HL-60 (cell line): ENCODE measurements around the gene CRIM1.

Experiments used
- GABPA ChIP-seq: IDR thresholded peaks from 2 replicates; pipeline ENCODE4 v1.6.1; 2012; ENCODE audit warnings: low read depth
- SPI1 ChIP-seq: IDR thresholded peaks from 2 replicates; pipeline ENCODE4 v1.6.1; 2012; ENCODE audit warnings: low read depth, mild to moderate bottlenecking, borderline replicate concordance
- TF ChIP-seq, protein P1 (sequence below): IDR thresholded peaks from one replicate; pipeline ENCODE4 v1.5.1; 2011; ENCODE audit warnings: low read length, control low read depth, inconsistent platforms; ENCODE audit not compliant: insufficient read depth

- TF ChIP-seq, protein P1, sequence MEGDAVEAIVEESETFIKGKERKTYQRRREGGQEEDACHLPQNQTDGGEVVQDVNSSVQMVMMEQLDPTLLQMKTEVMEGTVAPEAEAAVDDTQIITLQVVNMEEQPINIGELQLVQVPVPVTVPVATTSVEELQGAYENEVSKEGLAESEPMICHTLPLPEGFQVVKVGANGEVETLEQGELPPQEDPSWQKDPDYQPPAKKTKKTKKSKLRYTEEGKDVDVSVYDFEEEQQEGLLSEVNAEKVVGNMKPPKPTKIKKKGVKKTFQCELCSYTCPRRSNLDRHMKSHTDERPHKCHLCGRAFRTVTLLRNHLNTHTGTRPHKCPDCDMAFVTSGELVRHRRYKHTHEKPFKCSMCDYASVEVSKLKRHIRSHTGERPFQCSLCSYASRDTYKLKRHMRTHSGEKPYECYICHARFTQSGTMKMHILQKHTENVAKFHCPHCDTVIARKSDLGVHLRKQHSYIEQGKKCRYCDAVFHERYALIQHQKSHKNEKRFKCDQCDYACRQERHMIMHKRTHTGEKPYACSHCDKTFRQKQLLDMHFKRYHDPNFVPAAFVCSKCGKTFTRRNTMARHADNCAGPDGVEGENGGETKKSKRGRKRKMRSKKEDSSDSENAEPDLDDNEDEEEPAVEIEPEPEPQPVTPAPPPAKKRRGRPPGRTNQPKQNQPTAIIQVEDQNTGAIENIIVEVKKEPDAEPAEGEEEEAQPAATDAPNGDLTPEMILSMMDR: no peak
- TF ChIP-seq SPI1: no peak
- no peak for TF ChIP-seq GABPA
Measured at GRCh38 chr2:36396878-36397539, 41.4 kb downstream of the CRIM1 start.
